MM.1S (cell line): Measurements from ENCODE around the gene GUCA2A.

ENCODE experiments used
- DNase-seq: peaks from one replicate; pipeline ENCODE4 v3.0.0-alpha.2; 2015
- H2AFZ ChIP-seq: fragments of 300-600 bp; sonication (generic); 2 replicates; pipeline ENCODE4 v1.6.0; 2016; ENCODE audit warnings: antibody characterized with exemption, low read length
- H3F3A ChIP-seq: fragments of 300-600 bp; sonication (generic); 2 replicates; pipeline ENCODE4 v1.6.1; 2016; ENCODE audit warnings: mild to moderate bottlenecking, antibody characterized with exemption, low read length, moderate library complexity, mixed read lengths; ENCODE audit not compliant: insufficient read depth
- H3K27ac ChIP-seq: fragments of 300-600 bp; sonication (generic); 2 replicates; pipeline ENCODE4 v1.5.1; 2016; ENCODE audit warnings: mild to moderate bottlenecking, low read length
- H3K27me3 ChIP-seq: fragments of 300-600 bp; sonication (generic); replicated peaks from 2 replicates; pipeline ENCODE4 v1.6.0; 2016; ENCODE audit warnings: low read length; ENCODE audit not compliant: insufficient read depth
- H3K36me3 ChIP-seq: fragments of 300-600 bp; sonication (generic); replicated peaks from 2 replicates; pipeline ENCODE4 v1.6.1; 2016; ENCODE audit warnings: mild to moderate bottlenecking, low read length, mixed read lengths; ENCODE audit not compliant: insufficient read depth
- H3K4me1 ChIP-seq: fragments of 300-600 bp; sonication (generic); 2 replicates; pipeline ENCODE4 v1.6.1; 2016; ENCODE audit warnings: low read length, mixed read lengths
- H3K4me2 ChIP-seq: fragments of 300-600 bp; sonication (generic); 2 replicates; pipeline ENCODE4 v1.6.0; 2016; ENCODE audit warnings: low read depth, low read length
- H3K4me3 ChIP-seq: fragments of 300-600 bp; sonication (generic); 2 replicates; pipeline ENCODE4 v1.5.1; 2016; ENCODE audit warnings: low read length, mixed read lengths
- H3K79me2 ChIP-seq: fragments of 300-600 bp; sonication (generic); 2 replicates; pipeline ENCODE4 v1.6.1; 2016; ENCODE audit warnings: mixed run types, low read length, mixed read lengths
- H3K9ac ChIP-seq: fragments of 300-600 bp; sonication (generic); 2 replicates; pipeline ENCODE4 v1.6.1; 2016; ENCODE audit warnings: low read length, mixed read lengths
- H3K9me2 ChIP-seq: fragments of 300-600 bp; sonication (generic); replicated peaks from 2 replicates; pipeline ENCODE4 v1.6.1; 2016; ENCODE audit warnings: mild to moderate bottlenecking, low read length, mixed read lengths; ENCODE audit not compliant: insufficient read depth
- H3K9me3 ChIP-seq: fragments of 300-600 bp; sonication (generic); replicated peaks from 2 replicates; pipeline ENCODE4 v1.6.1; 2016; ENCODE audit warnings: mild to moderate bottlenecking, low read length, mixed read lengths; ENCODE audit not compliant: insufficient read depth
- H4K20me1 ChIP-seq: fragments of 300-600 bp; sonication (generic); 2 replicates; pipeline ENCODE4 v1.6.1; 2016; ENCODE audit warnings: mild to moderate bottlenecking, low read length, moderate library complexity, mixed read lengths; ENCODE audit not compliant: insufficient read depth
- CTCF ChIP-seq: fragments of 300-600 bp; sonication (generic); IDR thresholded peaks from 2 replicates; pipeline ENCODE4 v1.5.1; 2016; ENCODE audit warnings: antibody characterized with exemption, low read length, mixed read lengths
- EZH2 ChIP-seq: fragments of 300-600 bp; sonication (generic); optimal IDR thresholded peaks from 2 replicates; pipeline ENCODE3; 2017; ENCODE audit warnings: low read depth, mild to moderate bottlenecking, antibody characterized with exemption, low read length, mixed read lengths
- EZH2phosphoT487 ChIP-seq: fragments of 300-600 bp; sonication (generic); IDR thresholded peaks from 2 replicates; pipeline ENCODE4 v1.6.1; 2018; ENCODE audit warnings: antibody characterized with exemption, low read length

GUCA2A gene

GRCh38 chr1:42114229-42114628 lies 50.3 kb downstream of the GUCA2A start:
- no peaks in the 10 kb centered on the region for H3F3A ChIP-seq
- no peaks in the 10 kb centered on the region for H3K9me2 ChIP-seq
- H3K4me3 ChIP-seq: no peak overlapping the region
- no peak overlapping the region for H3K4me2 ChIP-seq
- no peak overlapping the region for H3K27ac ChIP-seq
- no peak for DNase-seq
- no peaks in the 10 kb centered on the region for H3K79me2 ChIP-seq
- H3K36me3 ChIP-seq: no peaks in the 10 kb centered on the region
- no peaks in the 10 kb centered on the region for H3K9me3 ChIP-seq
- no peaks in the 10 kb centered on the region for H3K27me3 ChIP-seq
- no peaks in the 10 kb centered on the region for H3K4me1 ChIP-seq
- TF ChIP-seq CTCF (no peak), EZH2 (no peak), EZH2phosphoT487 (no peak)
- no peaks in the 10 kb centered on the region for H4K20me1 ChIP-seq
- no peak overlapping the region for H2AFZ ChIP-seq
- H3K9ac ChIP-seq: no peak overlapping the region
